ENCODE data around the gene RPL7A.

- TF ChIP-seq CTCF (IDR thresholded peaks at IDR 0.05; ENCODE audit: low read depth, low read length, poor library complexity, severe bottlenecking) (no peak), EZH2phosphoT487 (IDR thresholded peaks at IDR 0.05; ENCODE audit: borderline replicate concordance, low read length) (no peak)
Measured at GRCh38 chr9:133333566-133333965, 14.5 kb upstream of the RPL7A start.

Data from DOHH2 (cell line).